Osteoblast (primary cell): Measurements from ENCODE around the gene FNDC3B. TPM values are rescaled to one million over a fixed set of nuclear protein-coding genes. Genes with fewer than 3 reads are reported as not detected.

Experiments used
- DNase-seq: peaks from one replicate; pipeline ENCODE4 v3.0.0; 2011; ENCODE audit warnings: low spot score, mixed read lengths; ENCODE audit not compliant: insufficient read length; ENCODE audit errors: missing footprints
- H2AFZ ChIP-seq: 2 replicates; pipeline ENCODE4 v1.6.0; 2011; ENCODE audit warnings: mild to moderate bottlenecking, low read length
- H3K27ac ChIP-seq: 2 replicates; pipeline ENCODE4 v1.5.1; 2011; ENCODE audit warnings: mild to moderate bottlenecking, low read depth, low read length, moderate library complexity
- H3K27me3 ChIP-seq: 2 replicates; pipeline ENCODE4 v1.6.0; 2012; ENCODE audit warnings: mild to moderate bottlenecking, control low read depth, inconsistent platforms, low read length, moderate library complexity; ENCODE audit not compliant: insufficient read depth
- H3K36me3 ChIP-seq: 2 replicates; pipeline ENCODE4 v1.5.1; 2011; ENCODE audit warnings: mild to moderate bottlenecking, low read length, control low read depth, moderate library complexity; ENCODE audit not compliant: insufficient read depth
- H3K4me1 ChIP-seq: 2 replicates; pipeline ENCODE4 v1.5.1; 2011; ENCODE audit warnings: mild to moderate bottlenecking, low read length, control low read depth, moderate library complexity; ENCODE audit not compliant: insufficient read depth
- H3K4me2 ChIP-seq: 2 replicates; pipeline ENCODE4 v1.6.0; 2011; ENCODE audit warnings: mild to moderate bottlenecking, low read length; ENCODE audit not compliant: insufficient read depth
- H3K4me3 ChIP-seq: fragments of 200-600 bp; sonication (generic); 3 replicates; pipeline ENCODE4 v1.5.1; 2012; ENCODE audit warnings: mild to moderate bottlenecking, low read length, inconsistent platforms; ENCODE audit not compliant: insufficient read depth
- H3K79me2 ChIP-seq: 2 replicates; pipeline ENCODE4 v1.6.0; 2012; ENCODE audit warnings: mild to moderate bottlenecking, low read length, control low read depth, inconsistent platforms; ENCODE audit not compliant: insufficient read depth
- H3K9me3 ChIP-seq: 2 replicates; pipeline ENCODE4 v1.5.1; 2011; ENCODE audit warnings: low read depth, low read length, control low read depth
- H4K20me1 ChIP-seq: 2 replicates; pipeline ENCODE4 v1.6.0; 2012; ENCODE audit warnings: mild to moderate bottlenecking, low read length, control low read depth; ENCODE audit not compliant: insufficient read depth
- total RNA-seq: library from RNA; depleted of rRNA; stranded (reverse); fragments of >200 nt; gene quantifications from 2 replicates; pipeline ENCODE4 v1.2.3, GENCODE V29; 2012
- TF ChIP-seq, protein P1 (sequence below): IDR thresholded peaks from 2 replicates; pipeline ENCODE4 v1.5.1; 2011; ENCODE audit warnings: mild to moderate bottlenecking, low read depth, low read length, moderate library complexity; ENCODE audit errors: extremely low read depth

The FNDC3B gene
- total RNA-seq, 1 donor, result 179 TPM

DNA sequence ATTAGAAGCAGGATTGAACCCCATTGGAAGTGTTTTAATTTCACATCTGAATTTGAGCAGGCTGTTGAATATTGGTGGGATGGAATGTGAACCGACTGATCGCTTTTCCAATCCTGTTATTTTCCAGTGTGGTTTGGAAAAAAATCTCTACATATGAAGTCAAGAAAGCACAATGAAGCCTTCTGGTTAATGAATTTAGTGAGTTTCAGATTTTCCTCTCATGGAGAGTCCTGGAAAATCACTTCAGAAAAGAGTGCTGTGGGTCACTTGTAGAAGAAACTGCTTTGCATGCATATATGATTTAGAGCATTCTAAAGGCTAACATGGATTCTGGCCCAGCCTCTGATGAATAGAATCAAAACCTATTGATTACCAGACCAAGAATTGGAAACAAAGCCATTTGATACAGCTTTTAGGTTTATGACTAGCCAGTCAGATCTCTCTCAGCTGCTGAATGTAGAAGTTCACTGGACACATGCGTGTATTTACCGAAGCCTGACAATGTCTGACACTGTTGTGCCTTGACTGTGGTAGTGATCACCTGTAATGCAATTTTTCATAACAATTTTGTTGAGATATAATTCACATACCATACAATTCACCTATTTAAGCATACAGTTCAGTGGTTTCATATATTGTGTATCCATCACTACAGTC is 121.9 kb downstream of the FNDC3B start:
- no peak overlapping the region for H3K27ac ChIP-seq
- TF ChIP-seq, protein P1, sequence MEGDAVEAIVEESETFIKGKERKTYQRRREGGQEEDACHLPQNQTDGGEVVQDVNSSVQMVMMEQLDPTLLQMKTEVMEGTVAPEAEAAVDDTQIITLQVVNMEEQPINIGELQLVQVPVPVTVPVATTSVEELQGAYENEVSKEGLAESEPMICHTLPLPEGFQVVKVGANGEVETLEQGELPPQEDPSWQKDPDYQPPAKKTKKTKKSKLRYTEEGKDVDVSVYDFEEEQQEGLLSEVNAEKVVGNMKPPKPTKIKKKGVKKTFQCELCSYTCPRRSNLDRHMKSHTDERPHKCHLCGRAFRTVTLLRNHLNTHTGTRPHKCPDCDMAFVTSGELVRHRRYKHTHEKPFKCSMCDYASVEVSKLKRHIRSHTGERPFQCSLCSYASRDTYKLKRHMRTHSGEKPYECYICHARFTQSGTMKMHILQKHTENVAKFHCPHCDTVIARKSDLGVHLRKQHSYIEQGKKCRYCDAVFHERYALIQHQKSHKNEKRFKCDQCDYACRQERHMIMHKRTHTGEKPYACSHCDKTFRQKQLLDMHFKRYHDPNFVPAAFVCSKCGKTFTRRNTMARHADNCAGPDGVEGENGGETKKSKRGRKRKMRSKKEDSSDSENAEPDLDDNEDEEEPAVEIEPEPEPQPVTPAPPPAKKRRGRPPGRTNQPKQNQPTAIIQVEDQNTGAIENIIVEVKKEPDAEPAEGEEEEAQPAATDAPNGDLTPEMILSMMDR, result no peak

DNA sequence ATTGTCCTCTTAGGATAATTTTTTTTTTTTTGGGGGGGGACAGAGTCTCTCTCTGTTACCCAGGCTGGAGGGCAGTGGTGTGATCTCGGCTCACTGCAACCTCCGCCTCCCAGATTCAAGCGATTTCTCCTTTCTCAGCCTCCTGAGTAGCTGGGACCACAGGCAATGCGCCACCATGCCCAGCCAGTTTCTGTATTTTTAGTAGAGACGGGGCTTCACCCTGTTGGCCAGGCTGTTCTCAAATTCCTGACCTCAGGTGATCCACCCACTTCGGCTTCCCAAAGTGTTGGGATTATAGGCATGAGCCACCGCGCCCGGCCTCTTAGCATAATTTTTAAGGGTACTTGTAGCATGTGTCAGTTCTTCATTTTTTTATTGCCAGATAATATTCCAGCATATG is 122.6 kb downstream of the FNDC3B start:
- H3K79me2 ChIP-seq, result peaks cover 97% of the 10 kb centered on the region
- H3K4me1 ChIP-seq, result peaks cover 22% of the 10 kb centered on the region
- H3K4me3 ChIP-seq, result no peak overlapping the region
- no peak overlapping the region for H2AFZ ChIP-seq
- peaks cover 60% of the 10 kb centered on the region for H4K20me1 ChIP-seq
- H3K9me3 ChIP-seq, result no peaks in the 10 kb centered on the region
- H3K36me3 ChIP-seq, result peaks cover 10% of the 10 kb centered on the region
- H3K27ac ChIP-seq, result no peak overlapping the region
- H3K27me3 ChIP-seq, result no peaks in the 10 kb centered on the region
- TF ChIP-seq, protein P1, result no peak
- no peak for DNase-seq
- H3K4me2 ChIP-seq, result no peak overlapping the region

More for the DNA sequence above, 121.9 kb downstream of the FNDC3B start:
- no peaks in the 10 kb centered on the region for H3K27me3 ChIP-seq
- peaks cover 97% of the 10 kb centered on the region for H3K79me2 ChIP-seq
- DNase-seq, result no peak
- peaks cover 22% of the 10 kb centered on the region for H3K4me1 ChIP-seq
- H2AFZ ChIP-seq, result no peak overlapping the region
- peaks cover 10% of the 10 kb centered on the region for H3K36me3 ChIP-seq
- H4K20me1 ChIP-seq, result peaks cover 61% of the 10 kb centered on the region
- H3K9me3 ChIP-seq, result no peaks in the 10 kb centered on the region
- no peak overlapping the region for H3K4me2 ChIP-seq
- no peak overlapping the region for H3K4me3 ChIP-seq

DNA sequence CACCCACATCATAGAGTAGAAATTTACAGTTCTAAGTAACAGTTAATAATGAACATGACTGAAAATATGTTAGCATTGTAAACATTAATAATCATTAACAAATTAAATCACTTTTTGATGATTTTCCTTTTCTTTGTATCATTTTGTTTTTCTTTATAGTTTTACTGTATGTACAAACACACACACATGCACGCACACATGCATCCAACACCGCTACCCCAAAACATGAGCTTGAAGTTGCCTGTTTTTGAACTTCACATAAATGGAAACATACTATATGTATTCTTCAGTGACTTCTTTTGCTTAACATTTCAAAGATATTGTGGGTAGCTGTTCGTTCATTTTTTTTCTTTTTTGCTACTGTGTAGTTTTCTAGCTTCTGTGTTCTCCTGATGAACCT is 123.9 kb downstream of the FNDC3B start:
- Histone ChIP-seq H2AFZ (no peak overlapping the region), H3K79me2 (peaks cover 97% of the 10 kb centered on the region), H3K4me1 (peaks cover 29% of the 10 kb centered on the region), H3K4me2 (no peak overlapping the region), H3K27ac (no peak overlapping the region), H3K27me3 (no peaks in the 10 kb centered on the region), H4K20me1 (peaks cover 65% of the 10 kb centered on the region), H3K4me3 (no peak overlapping the region), H3K9me3 (no peaks in the 10 kb centered on the region), H3K36me3 (peaks cover 10% of the 10 kb centered on the region)
- TF ChIP-seq, protein P1, result no peak
- DNase-seq, result no peak

DNA sequence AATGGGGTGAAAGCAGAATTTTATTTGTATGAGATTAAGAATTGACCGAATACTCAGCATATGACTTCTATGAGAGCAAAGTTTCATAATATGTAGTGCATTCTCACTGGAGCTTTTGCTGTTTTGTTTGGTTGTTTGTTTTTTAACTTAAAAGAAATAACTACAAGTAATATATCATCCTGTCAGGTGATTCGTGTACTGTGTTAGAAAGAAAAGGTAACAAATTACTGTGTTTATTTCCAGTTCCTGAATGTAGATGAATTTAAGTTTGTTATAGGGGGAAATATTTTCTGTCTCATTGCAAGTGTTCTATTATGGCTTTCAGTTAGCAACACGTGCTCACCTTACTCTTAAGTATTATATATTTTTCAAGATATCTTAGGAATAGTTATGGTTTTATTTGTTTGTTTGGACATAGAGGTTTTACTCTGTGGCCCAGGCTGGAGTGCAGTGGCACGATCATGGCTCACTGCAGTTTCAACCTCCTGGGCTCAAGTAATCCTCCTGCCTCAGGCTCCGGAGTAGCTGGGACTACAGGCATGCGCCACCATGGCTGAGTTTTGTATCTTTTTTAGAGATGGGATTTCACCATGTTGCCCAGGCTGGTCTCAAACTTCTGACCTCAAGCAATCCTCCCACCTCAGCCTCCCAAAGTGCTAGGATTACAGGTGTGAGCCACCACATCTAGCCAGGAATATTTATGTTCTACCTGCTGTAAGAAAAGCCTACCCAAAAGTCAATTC is 125.4 kb downstream of the FNDC3B start:
- peaks cover 97% of the 10 kb centered on the region for H3K79me2 ChIP-seq
- TF ChIP-seq, protein P1, result no peak
- no peak overlapping the region for H2AFZ ChIP-seq
- H3K27me3 ChIP-seq, result no peaks in the 10 kb centered on the region
- H4K20me1 ChIP-seq, result peaks cover 72% of the 10 kb centered on the region
- no peak overlapping the region for H3K4me2 ChIP-seq
- DNase-seq, result no peak
- no peak overlapping the region for H3K27ac ChIP-seq
- no peak overlapping the region for H3K4me3 ChIP-seq
- H3K9me3 ChIP-seq, result no peaks in the 10 kb centered on the region
- H3K4me1 ChIP-seq, result peaks cover 29% of the 10 kb centered on the region
- H3K36me3 ChIP-seq, result peaks cover 10% of the 10 kb centered on the region
